HG03060 (cell line): Measurements from ENCODE around the gene NACAD.
"Not testable (repeated sequence)": the region's sequence is repeated elsewhere in the genome, so short reads cannot be mapped to it uniquely, and the experiment has no call there.

Source experiments
- ATAC-seq: cut with Tn5 transposase; IDR thresholded peaks from one replicate; pipeline ENCODE4 v1.9.1; 2021; ENCODE audit warnings: low read depth, moderate number of reproducible peaks; ENCODE audit not compliant: unreplicated experiment

The NACAD gene

DNA sequence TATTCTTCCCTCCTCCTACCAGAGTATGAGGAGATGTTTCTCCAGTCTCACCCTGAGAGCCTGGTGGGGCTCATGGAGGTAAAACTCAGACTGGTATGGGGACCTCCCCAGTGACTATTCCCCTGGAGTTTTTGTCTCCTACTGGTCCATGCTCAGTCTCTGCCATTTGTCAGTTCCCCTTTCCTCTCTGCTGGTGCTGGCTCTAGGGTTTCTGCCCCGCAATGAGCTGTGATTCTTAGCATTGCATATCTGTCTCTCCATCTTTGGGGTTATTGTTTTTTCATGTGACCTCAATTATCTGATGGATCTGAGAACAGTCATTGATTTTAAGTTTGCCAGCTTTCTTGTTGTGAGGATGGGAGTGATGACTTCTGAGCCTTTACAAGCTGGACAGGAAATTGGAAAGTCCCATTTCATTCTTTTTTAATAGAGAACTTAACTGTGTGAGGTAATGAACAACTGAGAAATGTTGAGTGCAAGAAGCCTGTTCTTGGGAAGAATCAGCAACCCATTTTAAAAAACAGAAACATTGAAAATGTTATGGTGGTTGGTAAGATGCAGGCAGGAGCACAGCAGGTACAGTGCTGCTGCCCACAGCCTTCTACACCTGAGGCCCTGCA, 26.9 kb downstream of the NACAD start:
- ATAC-seq, result no peak

DNA sequence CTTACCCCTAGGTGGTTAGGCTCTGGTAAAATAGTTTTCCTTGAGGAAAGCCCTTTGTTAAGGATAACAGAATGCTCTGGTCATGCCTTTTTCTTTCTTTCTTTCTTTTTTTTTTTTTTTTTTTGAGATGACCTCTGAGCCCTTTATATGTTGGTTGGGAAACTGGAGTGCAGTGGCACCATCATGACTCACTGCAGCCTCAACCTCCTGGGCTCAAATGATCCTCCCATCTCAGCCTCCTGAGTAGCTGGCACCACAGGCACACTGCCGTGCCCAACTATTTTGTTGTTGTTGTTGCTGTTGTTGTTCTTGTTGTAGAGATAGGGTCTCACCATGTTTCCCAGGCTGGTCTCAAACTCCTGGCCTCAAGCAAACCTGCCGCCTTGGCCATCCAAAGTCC, 27.4 kb downstream of the NACAD start:
- no peak for ATAC-seq

DNA sequence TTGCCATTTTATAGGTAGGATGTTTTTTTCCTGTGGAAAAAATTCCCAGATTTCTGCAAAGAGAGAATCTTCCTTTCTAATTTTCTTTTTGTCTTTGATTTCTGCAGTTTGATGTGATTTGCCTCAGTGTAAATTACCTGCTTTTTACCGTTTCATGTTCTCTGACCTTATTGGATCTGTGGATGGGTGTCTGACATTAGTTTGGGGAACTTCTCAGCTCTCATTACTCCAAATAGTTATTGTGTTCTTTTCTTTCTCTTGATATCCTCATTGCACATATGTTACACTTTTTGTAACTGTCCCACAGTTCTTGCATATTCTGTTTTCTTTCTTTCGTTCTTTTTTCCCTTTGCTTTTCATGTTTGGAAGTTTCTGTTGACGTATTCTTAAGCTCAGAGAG, 28.5 kb downstream of the NACAD start:
- no peak for ATAC-seq

DNA sequence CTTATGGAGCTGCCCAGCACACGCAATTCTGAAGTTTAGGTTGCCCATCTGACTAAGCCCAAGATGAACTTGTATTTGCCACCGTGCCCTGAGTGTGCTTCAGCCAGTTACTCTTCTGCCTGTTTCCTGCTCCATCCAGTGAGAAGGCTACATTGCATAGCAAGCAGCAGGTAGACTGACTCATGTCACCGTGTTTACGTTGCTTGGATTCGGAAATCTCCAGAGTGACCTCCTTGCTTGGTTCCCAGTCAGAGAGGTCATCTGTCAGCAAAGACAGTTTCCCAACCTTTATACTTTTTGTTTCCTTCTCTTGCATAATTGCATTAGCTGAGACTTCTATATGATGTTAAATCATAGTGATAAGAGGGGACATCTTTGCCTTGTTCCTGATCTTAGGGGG, 30.9 kb downstream of the NACAD start:
- no peak for ATAC-seq

DNA sequence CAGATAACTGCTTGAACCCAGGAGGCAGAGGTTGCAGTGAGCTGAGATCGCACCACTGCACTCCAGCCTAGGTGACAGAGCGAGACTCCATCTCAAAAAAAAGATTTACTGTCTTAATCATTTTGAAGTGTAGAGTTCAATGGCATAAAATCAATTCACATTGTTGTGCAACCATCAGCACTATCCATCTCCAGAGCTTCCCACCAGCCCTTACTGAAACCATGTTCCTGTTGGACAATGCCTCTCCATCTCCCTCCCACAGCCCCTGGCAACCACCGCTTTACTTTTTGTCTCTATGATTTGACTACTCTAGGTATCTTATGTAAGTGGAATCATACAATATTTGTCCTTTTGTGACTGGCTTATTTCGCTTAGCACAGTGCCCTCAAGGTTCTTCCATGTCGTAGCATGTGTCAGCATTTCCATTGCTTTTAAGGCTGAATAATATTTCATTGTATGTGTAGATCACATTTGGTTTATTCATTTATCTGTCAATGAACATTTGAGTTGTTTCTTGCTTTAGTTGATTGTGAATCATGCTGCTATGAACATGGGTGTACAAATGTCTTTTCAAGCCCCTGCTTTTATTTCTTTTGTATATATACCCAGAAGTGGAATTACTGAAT, 33.1 kb downstream of the NACAD start:
- no peak for ATAC-seq

DNA sequence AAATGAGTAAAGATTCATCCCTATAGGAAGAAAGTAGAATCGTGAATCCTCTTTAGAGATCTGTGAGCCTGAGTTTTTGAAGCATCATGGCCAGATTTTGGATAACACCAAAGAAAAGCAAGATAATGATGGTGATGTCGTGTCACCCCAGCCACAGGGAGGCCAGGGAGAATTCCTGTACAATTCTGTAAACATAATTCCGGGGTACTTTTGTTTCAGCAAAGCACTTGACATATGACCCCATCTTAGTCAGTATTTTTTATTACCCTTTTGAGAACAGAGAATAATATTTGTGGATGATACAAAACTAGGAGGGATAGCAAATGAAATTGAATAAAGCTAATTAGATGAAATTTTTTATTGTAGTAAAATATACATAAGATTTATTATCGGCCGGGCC, 33.8 kb downstream of the NACAD start:
- ATAC-seq, result no peak

DNA sequence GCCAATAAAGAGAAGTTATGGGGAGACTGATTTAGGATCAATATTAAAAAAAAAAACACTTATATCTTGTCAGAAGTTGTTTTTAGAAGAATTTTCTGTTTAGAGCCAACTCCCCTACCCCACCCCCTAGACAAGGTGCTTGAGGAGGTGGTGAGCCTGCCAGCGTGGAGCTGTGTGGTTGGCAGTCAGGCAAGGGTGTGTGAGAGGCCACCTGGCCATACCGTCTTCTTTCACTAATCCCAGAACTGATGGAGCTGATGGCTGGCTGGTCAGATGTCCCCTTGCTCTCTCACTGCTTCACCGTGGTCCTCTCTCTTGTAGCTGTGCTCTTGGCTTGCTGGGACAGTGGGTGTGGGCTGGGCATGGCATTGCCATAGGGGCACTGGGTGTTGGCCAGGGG, 34.3 kb downstream of the NACAD start:
- no peak for ATAC-seq

DNA sequence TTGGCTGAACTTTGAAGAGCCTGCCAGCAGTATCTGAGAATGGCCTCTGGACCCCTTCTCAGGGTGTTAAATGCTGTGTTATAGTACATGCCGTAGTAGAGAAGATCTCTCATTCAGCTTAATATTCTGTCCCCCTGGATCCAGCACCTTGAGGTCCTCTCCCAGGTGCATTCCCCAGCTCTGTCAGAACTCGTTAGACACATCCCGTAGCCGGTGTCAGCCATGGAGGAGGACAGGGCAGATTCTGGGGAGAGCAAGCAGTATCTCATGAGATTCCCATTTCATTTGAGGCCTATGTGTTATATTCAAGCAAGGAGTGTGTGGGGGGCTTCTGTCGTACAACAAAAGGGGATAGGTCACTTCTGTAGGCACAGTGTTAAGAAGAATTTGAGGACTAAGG, 34.8 kb downstream of the NACAD start:
- ATAC-seq, result no peak

DNA sequence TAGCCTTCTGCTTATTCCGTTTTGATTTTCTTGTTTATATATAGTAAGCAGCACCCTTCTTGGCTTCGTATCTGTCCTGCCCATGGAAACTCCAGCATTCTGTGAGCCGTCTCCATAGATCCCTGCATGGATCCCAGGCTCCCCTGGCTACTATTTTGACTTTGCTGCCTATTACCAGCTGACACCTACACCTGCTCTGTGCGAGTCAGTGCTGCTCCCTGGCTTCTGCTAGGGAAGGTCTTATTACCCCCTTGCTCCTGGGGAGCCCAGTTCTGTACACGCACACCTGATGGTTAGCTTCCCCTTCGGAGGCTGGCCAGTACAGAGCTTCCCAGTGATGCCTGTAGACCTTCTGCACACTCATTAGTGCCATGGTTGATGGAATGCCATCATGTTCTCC, 35.4 kb downstream of the NACAD start:
- ATAC-seq, result no peak

DNA sequence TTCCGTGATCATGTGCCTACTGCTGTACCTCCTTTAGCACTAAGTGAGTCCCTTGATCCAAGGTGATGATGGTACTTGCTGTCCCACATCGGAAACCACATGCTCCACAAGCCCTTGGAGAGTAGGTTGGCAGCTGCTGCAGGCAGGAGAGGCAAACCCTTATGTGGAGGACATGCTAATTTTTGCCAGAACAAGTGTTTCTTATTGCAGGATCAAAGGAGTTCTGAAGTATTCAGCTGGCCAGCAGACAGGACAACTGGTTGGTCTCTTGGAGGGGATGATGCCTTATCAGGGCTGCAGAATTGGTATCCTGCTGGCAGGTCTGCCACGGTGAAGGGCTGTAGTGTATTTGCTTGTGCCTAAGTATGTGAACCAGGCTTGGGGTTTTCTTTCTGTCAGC, 36.8 kb downstream of the NACAD start:
- ATAC-seq, result no peak

DNA sequence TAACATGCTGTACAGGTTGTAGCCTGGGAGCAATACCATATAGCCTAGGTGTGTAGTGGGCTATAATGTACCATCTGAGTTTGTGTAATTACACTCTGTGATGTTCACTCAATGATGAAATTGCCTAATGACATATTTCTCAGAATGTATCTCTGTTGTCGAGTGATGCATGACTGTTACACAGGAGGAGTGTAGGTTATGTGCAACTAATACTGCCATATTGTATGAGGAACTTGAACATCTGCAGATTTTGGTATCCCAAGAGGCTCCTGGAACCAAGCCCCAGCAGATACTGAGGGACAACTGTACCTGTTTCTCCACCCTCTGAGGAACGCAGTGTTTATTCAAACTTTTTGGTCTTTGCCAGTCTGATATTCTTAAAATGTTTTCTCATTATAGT, 38.6 kb downstream of the NACAD start:
- no peak for ATAC-seq

DNA sequence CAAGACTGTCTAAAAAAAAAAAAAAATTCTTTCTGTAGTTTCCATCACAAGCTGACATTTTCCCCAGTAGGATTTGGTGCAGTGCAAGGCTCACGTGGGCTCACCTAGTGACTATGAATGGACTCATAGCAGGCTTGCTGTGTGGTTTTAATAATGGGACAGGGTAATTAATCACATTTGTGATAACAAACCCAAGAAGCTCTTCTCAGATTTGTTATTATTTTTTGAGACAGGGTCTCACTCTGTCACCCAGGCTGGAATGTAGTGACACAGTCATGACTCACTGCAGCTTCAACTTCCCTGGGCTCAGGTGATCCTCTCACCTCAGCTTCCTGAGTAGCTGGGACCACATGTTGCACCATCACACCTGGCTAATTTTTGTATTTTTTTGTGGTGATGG, 40.0 kb downstream of the NACAD start:
- no peak for ATAC-seq

DNA sequence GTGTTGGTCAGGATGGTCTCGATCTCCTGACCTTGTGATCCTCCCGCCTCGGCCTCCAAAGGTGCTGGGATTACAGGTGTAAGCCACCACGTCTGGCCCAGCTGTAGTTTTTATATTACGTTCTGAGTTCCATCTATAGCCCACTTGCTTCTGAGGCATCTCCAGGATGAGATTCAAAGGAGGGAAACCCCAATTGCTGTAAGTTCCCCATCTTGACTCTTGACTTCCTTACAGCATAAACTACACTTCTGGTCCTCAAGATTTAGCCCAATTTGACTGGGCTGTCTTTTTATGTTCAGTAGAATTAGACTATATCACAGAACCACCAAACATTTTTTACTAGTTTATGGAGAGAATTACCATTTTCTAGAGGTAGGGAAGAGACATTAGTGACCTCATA, 44.4 kb downstream of the NACAD start:
- ATAC-seq, result no peak

DNA sequence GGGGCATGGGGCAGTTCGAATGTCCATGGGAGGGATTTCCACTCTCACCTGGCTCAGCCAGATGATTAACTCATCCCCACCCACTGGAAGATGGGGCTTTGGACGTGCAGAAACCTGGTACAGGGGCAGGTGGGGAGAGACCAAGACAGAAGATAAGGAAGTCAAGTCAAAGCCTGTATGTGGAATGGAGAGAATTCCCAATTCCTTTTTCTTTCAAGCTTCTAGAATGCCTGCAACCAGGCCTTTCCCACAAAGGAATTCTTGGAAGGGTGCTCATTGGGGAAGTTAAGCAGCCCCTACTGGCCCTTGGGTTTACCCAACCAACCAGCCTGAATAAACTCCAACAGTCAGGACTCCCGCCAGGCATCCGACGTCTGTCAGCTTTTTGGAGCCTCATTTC, 49.7 kb downstream of the NACAD start:
- no peak for ATAC-seq

DNA sequence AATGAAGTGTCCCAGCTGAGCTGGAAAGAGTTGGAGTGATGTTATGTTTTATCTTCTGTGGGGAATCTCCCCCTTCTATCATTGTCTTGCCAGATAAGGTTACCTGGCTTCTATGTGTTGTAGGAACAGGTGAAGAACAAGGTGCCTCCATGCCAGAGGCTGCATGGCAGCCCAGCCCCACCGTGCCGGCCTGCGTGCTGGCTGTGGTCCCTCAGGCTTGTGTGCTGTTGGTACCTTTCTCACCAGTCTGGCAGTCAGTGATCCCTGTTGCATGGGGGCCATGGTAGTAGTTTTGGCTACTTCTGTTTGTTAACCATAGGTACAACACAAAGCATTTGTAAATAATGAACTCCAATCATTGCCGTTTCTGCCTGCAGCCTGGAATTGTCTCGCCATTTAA, 50.9 kb downstream of the NACAD start:
- ATAC-seq, result no peak

DNA sequence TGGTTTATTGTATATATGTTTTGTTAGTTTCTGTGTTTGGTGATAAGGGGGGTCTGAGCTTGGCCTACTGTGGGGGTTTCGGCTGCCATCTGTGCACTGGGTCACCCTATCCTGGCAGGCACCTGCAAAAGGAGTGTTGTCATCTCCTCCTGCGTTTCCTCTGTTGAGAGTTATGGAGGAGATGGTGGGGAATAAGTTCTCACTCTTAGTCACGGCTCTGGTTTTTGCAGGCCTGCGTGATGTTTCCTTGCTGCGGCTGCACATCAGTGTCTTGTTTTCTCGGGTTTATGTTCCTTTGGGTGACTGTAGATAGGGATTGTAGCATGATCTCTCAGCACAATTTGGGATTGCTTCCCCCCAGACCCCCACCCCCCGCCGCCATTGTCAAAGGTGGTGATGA, 52.0 kb downstream of the NACAD start:
- no peak for ATAC-seq

DNA sequence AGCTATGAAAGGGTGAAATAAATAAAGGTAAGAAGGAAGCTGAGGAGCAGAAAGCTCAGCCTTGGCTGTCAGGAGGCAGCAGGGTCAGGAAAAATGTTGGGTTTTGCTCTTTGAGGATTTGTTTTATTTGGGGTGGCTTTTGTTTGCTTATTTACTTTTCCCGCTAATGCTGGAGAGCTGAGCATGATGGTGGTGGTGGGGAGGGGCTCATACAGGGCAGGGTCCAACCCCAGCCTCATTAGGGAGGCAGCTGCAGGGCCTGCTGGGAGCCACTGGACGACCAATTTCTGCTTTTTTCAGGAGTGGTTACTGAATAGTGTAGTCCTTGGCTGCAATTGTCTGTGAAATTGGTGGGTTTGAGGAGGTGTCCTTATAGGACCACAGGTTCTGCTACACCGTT, 52.5 kb downstream of the NACAD start:
- ATAC-seq, result no peak

DNA sequence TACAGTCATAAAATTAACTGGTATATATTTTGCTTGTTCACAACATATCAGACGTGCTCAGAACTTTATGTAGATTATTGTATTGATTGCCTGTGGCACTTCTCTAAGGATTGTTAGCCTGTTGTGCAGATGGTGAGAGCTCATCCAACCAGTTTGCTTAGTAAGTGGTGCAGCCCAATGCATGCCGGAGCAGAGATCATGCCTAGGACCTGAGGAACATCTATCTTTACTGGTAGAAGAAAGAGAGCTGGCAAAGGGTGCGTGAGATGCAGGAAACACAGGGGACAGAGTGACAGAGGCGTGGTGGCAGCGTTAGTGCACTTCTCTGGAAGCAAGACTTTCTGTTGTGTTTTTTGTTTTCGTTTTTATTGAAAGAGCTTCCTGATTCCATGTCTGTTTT, 52.9 kb downstream of the NACAD start:
- no peak for ATAC-seq

DNA sequence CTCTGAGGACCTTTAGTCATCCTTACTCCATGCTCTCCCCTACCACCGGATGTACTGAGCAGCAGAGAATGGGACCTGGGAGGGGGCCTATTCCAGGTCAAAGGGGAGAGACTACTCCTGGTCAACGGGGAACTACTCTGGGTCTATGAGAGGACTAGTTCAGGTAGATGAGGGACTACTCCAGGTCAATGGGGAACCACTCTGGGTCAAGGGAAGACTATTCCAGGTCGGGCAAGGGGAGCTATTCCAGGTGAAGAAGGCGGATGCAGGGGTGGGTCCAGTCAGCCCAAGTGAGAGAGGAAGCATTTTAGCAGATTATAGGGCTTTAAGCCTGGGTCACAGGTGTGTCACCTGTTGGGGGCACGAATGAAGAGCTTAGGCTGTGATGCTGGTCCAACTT, 53.4 kb downstream of the NACAD start:
- ATAC-seq, result no peak

DNA sequence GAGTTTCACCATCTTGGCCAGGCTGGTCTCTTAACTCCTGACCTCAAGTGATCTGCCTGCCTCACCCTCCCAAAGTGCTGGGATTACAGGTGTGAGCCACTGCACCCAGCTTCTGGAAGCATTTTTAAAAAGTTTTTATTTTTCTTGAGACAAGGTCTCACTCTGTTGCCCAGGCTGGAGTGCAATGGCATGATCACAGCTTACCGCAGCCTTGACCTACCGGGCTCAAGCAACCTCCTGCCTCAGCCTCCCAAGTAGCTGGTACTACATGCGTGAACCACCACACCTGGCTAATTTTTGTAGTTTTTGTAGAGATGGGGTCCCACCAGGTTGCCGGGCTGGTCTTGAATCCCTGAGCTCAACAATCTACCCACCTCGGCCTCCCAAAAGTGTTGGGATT, 54.1 kb downstream of the NACAD start:
- ATAC-seq, result not testable (repeated sequence)

DNA sequence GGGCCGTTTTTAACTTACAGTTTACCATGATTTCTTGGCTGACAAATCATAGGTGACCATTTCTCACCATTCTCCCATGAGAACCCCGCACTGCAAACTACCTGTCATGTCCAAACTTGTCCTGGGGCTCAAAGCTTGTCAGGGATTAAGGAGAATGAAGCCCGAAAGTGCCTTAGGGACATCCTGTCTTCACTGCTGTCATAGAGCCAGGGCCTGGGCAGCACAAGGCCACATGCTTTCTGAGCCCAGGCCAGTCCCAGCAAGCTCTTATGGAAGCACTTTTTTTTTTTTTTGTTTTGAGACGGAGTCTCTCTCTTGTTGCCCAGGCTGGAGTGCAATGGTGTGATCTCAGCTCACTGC, 54.9 kb downstream of the NACAD start:
- no peak for ATAC-seq

DNA sequence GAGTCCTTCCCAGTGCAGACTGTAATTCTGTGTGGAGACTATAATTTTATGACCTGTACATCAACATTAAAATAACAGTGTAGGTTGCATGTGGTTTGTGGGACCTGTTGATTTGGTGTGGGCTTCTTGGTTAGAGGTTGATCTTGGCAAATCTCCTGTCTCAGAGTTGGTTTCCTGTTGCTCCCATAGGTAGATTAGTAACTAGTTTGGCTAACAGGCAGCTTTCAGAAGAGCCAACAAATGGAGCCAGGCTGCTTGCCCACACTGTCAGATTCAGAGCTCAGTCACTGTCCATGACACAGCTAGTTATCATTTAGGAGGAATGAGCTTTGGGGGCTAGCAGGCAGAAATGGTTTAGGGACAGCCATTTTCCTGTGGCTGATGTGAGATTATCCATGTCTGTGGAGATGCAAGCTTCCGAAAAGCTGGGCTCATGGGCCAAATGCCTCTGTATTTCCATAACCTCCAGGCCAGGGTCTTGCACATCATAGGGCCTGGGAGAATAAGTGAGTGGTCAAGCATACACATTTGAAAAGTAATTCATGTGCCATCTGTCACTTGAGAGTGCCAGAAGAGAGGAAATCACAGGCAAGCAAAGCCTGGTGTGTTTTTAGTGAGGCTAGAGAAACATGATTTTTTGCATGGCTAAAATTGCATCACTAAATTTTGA, 55.4 kb downstream of the NACAD start:
- no peak for ATAC-seq
